ENCODE data around the gene COL6A6. TPM values are rescaled to one million over a fixed set of nuclear protein-coding genes. Genes with fewer than 3 reads are reported as not detected.

COL6A6 gene, protein sequence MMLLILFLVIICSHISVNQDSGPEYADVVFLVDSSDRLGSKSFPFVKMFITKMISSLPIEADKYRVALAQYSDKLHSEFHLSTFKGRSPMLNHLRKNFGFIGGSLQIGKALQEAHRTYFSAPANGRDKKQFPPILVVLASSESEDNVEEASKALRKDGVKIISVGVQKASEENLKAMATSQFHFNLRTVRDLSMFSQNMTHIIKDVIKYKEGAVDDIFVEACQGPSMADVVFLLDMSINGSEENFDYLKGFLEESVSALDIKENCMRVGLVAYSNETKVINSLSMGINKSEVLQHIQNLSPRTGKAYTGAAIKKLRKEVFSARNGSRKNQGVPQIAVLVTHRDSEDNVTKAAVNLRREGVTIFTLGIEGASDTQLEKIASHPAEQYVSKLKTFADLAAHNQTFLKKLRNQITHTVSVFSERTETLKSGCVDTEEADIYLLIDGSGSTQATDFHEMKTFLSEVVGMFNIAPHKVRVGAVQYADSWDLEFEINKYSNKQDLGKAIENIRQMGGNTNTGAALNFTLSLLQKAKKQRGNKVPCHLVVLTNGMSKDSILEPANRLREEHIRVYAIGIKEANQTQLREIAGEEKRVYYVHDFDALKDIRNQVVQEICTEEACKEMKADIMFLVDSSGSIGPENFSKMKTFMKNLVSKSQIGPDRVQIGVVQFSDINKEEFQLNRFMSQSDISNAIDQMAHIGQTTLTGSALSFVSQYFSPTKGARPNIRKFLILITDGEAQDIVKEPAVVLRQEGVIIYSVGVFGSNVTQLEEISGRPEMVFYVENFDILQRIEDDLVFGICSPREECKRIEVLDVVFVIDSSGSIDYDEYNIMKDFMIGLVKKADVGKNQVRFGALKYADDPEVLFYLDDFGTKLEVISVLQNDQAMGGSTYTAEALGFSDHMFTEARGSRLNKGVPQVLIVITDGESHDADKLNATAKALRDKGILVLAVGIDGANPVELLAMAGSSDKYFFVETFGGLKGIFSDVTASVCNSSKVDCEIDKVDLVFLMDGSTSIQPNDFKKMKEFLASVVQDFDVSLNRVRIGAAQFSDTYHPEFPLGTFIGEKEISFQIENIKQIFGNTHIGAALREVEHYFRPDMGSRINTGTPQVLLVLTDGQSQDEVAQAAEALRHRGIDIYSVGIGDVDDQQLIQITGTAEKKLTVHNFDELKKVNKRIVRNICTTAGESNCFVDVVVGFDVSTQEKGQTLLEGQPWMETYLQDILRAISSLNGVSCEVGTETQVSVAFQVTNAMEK (N-terminal part only)
- polyA plus RNA-seq, result 1 to 10 TPM in 1 of 4 donors, under 1 TPM in 1, not detected in 2; 0.01 to 2.2 TPM
- long read RNA-seq, donor 1, result 0 reads
- long read RNA-seq, donor 2, result 0 reads
- long read RNA-seq, donor 3, result 0 reads
- long read RNA-seq, donor 4, result 0 reads
- long read RNA-seq, donor 5, result 0 reads
- long read RNA-seq, donor 6, result 0 reads
- long read RNA-seq, donor 7, result 0 reads
- long read RNA-seq, donor 8, partial matches to known transcripts, result 5 of 5 reads
- long read RNA-seq, donor 8, other reads (novel, unspliced or antisense), result 0 of 5 reads
- long read RNA-seq, donor 9, result 0 reads
- long read RNA-seq, donor 10, partial matches to known transcripts, result 13 of 13 reads
- long read RNA-seq, donor 10, other reads (novel, unspliced or antisense), result 0 of 13 reads

DNA sequence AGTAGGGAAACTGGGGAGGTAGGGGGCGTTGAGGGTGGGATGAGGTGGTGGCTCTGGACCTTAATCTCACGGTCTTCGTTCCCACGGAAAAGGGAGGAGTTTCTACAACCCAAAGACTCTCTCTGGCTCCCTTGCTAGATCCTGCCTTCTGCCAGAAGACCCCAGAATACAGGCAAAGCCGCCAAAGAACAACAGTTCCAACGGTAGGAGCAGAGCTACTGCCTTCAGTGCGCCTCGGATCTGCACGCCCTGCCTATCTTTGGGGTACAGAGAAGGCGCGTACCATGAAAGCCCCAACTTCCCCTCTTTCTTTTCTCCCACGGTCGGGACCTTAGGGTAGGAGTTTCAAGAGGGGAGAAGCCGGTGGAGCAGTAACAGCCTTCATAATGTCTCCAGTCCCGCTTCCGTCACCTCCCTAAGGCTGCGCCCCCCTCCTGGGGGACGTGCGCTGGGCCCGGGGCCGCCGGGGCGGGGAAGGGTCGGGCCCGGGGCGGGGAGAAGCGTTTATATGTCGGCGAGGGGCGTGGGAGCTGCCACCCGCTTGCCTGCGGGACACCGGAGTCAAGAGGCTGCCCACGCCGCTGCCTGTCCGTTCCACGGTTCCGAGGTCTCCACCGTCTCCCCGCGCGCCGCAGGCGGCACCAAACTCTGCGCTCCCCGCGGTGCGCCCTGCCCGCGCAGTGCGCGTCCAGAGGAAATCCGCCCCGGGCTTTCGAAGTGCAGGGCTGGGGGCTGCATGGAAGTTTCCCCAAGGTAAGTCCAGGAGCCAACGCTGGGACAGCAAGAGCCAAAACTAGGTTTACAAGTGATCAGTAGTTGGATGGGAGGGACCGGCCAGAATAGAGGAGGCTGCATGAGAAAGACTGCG lies at the start of gene COL6A6:
Gene COL6A6 (plus strand): TSS at position 533 of the 868 bp plus-strand sequence. CDS start 43,188 bp downstream, outside the sequence.
- DNase-seq, result peak in 1 of 2 donors; percentile 7
- no peak for FAIRE-seq
- Histone ChIP-seq H3K9me3 (ENCODE audit: control insufficient read depth in 2 of 2, insufficient read depth in 1 of 2, low read depth in 1 of 2, low read length in 1 of 2) (no peaks in the 10 kb centered on the region), H3K27me3 (ENCODE audit: control insufficient read depth in 3 of 3, insufficient read depth in 3 of 3, low read length in 3 of 3) (peaks cover 0 to 30% (median 2%) of the 10 kb centered on the region in 3 donors), H3K36me3 (ENCODE audit: control insufficient read depth in 3 of 3, insufficient read depth in 2 of 3, low read depth in 1 of 3, low read length in 3 of 3) (no peaks in the 10 kb centered on the region), H3K4me1 (ENCODE audit: control insufficient read depth in 3 of 3, insufficient read depth in 2 of 3, low read depth in 1 of 3, low read length in 2 of 3) (no peaks in the 10 kb centered on the region), H3K4me3 (ENCODE audit: low read depth in 1 of 3, low read length in 3 of 3) (peak within 1 kb of the TSS in 1 of 3 donors; percentile 36), H3K27ac (ENCODE audit: low read depth in 1 of 3, low read length in 2 of 3) (no peak within 1 kb of the TSS)
- WGBS, 3 donors, result 6 to 17% (median 10%) methylated on average over 56 to 58 of the region's 58 CpGs

DNA sequence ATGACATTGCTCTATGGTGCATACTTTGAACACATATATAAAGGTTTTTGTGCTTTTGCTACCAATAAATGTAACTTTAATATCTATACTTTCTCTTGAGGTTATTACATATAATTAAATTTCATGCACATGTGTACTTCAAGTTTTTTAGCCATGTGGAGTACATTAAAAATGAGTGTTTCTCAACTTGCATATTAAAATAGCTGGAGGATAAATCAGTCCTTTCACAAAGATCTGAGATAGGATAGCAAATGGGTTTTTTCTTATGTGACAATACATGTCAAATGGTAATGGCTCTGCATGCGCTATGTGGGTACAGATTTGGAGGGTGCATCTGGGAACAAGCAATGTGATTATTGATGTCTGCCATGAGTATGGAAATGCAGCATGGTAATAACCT lies 48.7 kb upstream of the COL6A6 start:
- Histone ChIP-seq H3K4me3 (ENCODE audit: low read depth in 1 of 3, low read length in 3 of 3) (no peak overlapping the region), H3K36me3 (ENCODE audit: control insufficient read depth in 3 of 3, insufficient read depth in 2 of 3, low read depth in 1 of 3, low read length in 3 of 3) (no peaks in the 10 kb centered on the region), H3K27me3 (ENCODE audit: control insufficient read depth in 3 of 3, insufficient read depth in 3 of 3, low read length in 3 of 3) (no peaks in the 10 kb centered on the region), H3K27ac (ENCODE audit: low read depth in 1 of 3, low read length in 2 of 3) (no peak overlapping the region), H3K4me1 (ENCODE audit: control insufficient read depth in 3 of 3, insufficient read depth in 2 of 3, low read depth in 1 of 3, low read length in 2 of 3) (no peaks in the 10 kb centered on the region), H3K9me3 (ENCODE audit: control insufficient read depth in 2 of 2, insufficient read depth in 1 of 2, low read depth in 1 of 2, low read length in 1 of 2) (no peaks in the 10 kb centered on the region)
- DNase-seq (no peak), FAIRE-seq (no peak)
- 96 to 99% (median 98%) methylated on average over 1 of the region's 1 CpG for WGBS, 3 donors

DNA sequence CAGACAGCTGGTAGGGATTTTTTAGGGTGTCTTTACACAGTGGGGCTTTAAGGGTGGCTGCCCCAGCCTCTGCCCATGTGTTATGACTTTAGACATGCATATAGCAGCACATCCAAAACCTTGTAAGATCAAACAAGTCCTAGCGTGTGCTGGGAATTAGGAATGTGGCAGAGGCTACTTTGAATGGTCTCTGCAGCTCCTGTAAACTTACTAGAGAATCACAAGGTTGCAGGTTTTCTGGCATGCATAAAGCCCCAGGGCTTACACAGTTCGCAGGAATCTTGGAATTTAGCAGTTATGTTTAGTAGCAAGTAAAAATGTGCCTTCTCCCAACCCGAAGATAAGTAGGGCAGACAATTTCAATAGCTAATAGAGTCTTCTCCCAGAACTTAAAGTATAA lies 46.9 kb upstream of the COL6A6 start:
- Histone ChIP-seq H3K9me3 (ENCODE audit: control insufficient read depth in 2 of 2, insufficient read depth in 1 of 2, low read depth in 1 of 2, low read length in 1 of 2) (no peaks in the 10 kb centered on the region), H3K27ac (ENCODE audit: low read depth in 1 of 3, low read length in 2 of 3) (no peak overlapping the region), H3K27me3 (ENCODE audit: control insufficient read depth in 3 of 3, insufficient read depth in 3 of 3, low read length in 3 of 3) (no peaks in the 10 kb centered on the region), H3K36me3 (ENCODE audit: control insufficient read depth in 3 of 3, insufficient read depth in 2 of 3, low read depth in 1 of 3, low read length in 3 of 3) (no peaks in the 10 kb centered on the region), H3K4me3 (ENCODE audit: low read depth in 1 of 3, low read length in 3 of 3) (no peak overlapping the region), H3K4me1 (ENCODE audit: control insufficient read depth in 3 of 3, insufficient read depth in 2 of 3, low read depth in 1 of 3, low read length in 2 of 3) (no peaks in the 10 kb centered on the region)
- no peak for FAIRE-seq
- 62 to 66% (median 64%) methylated on average over 3 of the region's 3 CpGs for WGBS, 3 donors
- no peak for DNase-seq

DNA sequence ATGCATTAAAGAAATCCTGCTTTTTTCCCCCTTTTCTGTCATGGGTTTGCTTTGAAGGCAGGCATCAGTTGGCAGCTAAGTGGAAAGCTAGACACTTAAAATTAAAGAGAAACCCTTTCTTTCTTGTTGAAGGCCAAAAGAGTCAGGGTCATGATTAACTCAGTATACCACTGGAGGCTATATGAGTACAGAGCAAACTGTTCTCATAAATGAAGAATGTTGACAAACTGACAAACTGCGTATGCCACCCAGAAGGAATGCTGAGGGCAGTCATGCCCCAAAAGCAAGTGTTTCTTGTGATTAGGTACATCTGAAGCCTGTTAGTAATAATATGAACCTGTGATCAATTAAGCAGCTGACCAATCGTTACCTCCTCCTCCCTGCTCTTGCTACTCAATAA lies 43.6 kb upstream of the COL6A6 start:
- 50 to 67% (median 60%) methylated on average over 2 of the region's 2 CpGs for WGBS, 3 donors
- no peak for FAIRE-seq
- no peaks in the 10 kb centered on the region for H3K4me1 ChIP-seq (ENCODE audit: control insufficient read depth in 3 of 3, insufficient read depth in 2 of 3, low read depth in 1 of 3, low read length in 2 of 3)

DNA sequence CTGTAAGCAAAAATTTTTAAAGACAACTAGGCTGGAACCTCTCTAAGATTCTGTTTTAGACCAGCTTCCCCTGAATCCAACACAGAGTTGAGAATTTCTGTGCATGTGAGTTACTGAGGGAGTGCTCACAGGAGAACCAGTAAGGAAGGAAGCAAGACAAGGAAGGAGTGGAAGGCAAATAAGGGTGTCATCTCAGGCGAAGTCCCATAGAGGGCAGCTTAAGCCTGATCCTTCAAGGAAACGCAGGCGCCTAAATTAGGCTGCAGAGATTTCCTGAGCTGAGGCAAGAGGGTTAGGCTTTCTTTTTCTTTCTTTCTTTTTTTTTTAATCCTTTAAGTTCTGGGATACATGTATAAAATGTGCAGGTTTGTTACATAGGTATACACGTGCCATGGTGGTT lies 36.2 kb upstream of the COL6A6 start:
- Histone ChIP-seq H3K4me3 (ENCODE audit: low read depth in 1 of 3, low read length in 3 of 3) (no peak overlapping the region), H3K36me3 (ENCODE audit: control insufficient read depth in 3 of 3, insufficient read depth in 2 of 3, low read depth in 1 of 3, low read length in 3 of 3) (no peaks in the 10 kb centered on the region), H3K27me3 (ENCODE audit: control insufficient read depth in 3 of 3, insufficient read depth in 3 of 3, low read length in 3 of 3) (no peaks in the 10 kb centered on the region), H3K27ac (ENCODE audit: low read depth in 1 of 3, low read length in 2 of 3) (no peak overlapping the region), H3K9me3 (ENCODE audit: control insufficient read depth in 2 of 2, insufficient read depth in 1 of 2, low read depth in 1 of 2, low read length in 1 of 2) (no peaks in the 10 kb centered on the region), H3K4me1 (ENCODE audit: control insufficient read depth in 3 of 3, insufficient read depth in 2 of 3, low read depth in 1 of 3, low read length in 2 of 3) (no peaks in the 10 kb centered on the region)
- WGBS, 3 donors, result 23 to 34% (median 29%) methylated on average over 4 of the region's 4 CpGs
- FAIRE-seq, result no peak
- DNase-seq, result peak; percentile 1 to 26

More for the DNA sequence above, 43.6 kb upstream of the COL6A6 start:
- no peaks in the 10 kb centered on the region for H3K9me3 ChIP-seq (ENCODE audit: control insufficient read depth in 2 of 2, insufficient read depth in 1 of 2, low read depth in 1 of 2, low read length in 1 of 2)
- DNase-seq, result no peak
- no peak overlapping the region for H3K4me3 ChIP-seq (ENCODE audit: low read depth in 1 of 3, low read length in 3 of 3)
- H3K36me3 ChIP-seq (ENCODE audit: control insufficient read depth in 3 of 3, insufficient read depth in 2 of 3, low read depth in 1 of 3, low read length in 3 of 3), result no peaks in the 10 kb centered on the region
- H3K27ac ChIP-seq (ENCODE audit: low read depth in 1 of 3, low read length in 2 of 3), result no peak overlapping the region
- H3K27me3 ChIP-seq (ENCODE audit: control insufficient read depth in 3 of 3, insufficient read depth in 3 of 3, low read length in 3 of 3), result no peaks in the 10 kb centered on the region

DNA sequence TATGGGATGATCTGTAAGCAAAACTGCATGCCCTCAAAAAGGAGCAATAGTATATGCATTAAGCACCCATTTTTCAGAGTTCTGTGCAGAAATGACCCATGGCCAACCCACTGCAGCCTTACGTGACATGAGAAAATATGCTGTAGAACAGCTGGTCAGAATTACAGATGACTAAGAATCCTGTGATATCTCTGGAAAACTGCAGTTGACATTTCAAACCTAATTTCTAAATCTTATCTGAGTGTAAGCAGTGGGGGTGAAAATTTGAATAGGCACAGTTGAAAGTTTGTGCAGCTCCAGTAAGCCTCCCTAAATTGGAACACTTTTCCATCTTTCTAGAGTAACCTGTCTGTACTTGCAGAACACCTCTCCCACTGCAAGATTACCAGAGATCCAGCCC lies 28.7 kb upstream of the COL6A6 start:
- Histone ChIP-seq H3K36me3 (ENCODE audit: control insufficient read depth in 3 of 3, insufficient read depth in 2 of 3, low read depth in 1 of 3, low read length in 3 of 3) (no peaks in the 10 kb centered on the region), H3K4me1 (ENCODE audit: control insufficient read depth in 3 of 3, insufficient read depth in 2 of 3, low read depth in 1 of 3, low read length in 2 of 3) (no peaks in the 10 kb centered on the region), H3K9me3 (ENCODE audit: control insufficient read depth in 2 of 2, insufficient read depth in 1 of 2, low read depth in 1 of 2, low read length in 1 of 2) (no peaks in the 10 kb centered on the region), H3K27ac (ENCODE audit: low read depth in 1 of 3, low read length in 2 of 3) (no peak overlapping the region), H3K4me3 (ENCODE audit: low read depth in 1 of 3, low read length in 3 of 3) (no peak overlapping the region), H3K27me3 (ENCODE audit: control insufficient read depth in 3 of 3, insufficient read depth in 3 of 3, low read length in 3 of 3) (no peaks in the 10 kb centered on the region)
- DNase-seq (no peak), FAIRE-seq (no peak)
- WGBS, 3 donors, result 56 to 76% (median 76%) methylated on average over 1 of the region's 1 CpG

DNA sequence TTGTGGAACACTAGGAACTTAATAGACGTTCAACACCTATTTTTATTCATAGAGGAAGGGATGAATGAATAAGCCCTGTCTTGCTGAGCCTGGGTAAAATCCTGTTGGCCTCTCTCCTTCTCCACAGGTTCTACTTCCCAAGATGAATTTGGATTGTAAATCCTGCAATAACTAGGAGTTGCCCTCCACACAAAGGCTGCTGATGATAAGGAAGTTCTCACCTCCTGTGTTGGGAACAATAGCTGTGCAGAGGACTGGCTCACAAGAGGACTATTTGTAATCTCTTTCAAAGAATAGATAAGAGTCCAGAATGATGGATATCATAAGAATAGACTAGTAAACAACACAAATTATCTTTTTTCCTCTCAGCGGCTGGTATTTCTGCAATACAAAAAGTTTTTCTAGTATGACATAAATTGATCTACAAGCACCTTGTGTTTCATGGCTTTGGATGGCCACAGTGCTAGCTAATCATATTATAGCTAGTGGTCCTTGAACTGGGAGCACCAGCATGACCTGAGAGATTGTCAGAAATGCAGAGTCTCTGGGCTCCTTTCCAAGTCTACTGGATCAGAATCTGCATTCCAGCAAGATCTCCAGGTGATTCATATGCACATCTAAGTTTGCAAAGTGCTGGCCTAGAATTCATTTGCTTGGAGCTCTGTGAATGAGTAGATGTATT lies 28.1 kb upstream of the COL6A6 start:
- Histone ChIP-seq H3K36me3 (ENCODE audit: control insufficient read depth in 3 of 3, insufficient read depth in 2 of 3, low read depth in 1 of 3, low read length in 3 of 3) (no peaks in the 10 kb centered on the region), H3K4me1 (ENCODE audit: control insufficient read depth in 3 of 3, insufficient read depth in 2 of 3, low read depth in 1 of 3, low read length in 2 of 3) (no peaks in the 10 kb centered on the region), H3K9me3 (ENCODE audit: control insufficient read depth in 2 of 2, insufficient read depth in 1 of 2, low read depth in 1 of 2, low read length in 1 of 2) (no peaks in the 10 kb centered on the region), H3K27ac (ENCODE audit: low read depth in 1 of 3, low read length in 2 of 3) (no peak overlapping the region), H3K27me3 (ENCODE audit: control insufficient read depth in 3 of 3, insufficient read depth in 3 of 3, low read length in 3 of 3) (no peaks in the 10 kb centered on the region), H3K4me3 (ENCODE audit: low read depth in 1 of 3, low read length in 3 of 3) (no peak overlapping the region)
- DNase-seq (no peak), FAIRE-seq (no peak)
- 59 to 79% (median 67%) methylated on average over 2 of the region's 2 CpGs for WGBS, 3 donors

Measured in small intestine (tissue), 16 donors.